GM23338 (cell line): ENCODE data around the gene BMPER. TPM values are rescaled to one million over a fixed set of nuclear protein-coding genes. Genes with fewer than 3 reads are reported as not detected.

Source experiments
- ATAC-seq: fragments of 200-7000 bp; cut with Tn5 transposase; 3 replicates; pipeline ENCODE4 v1.9.1; 2020
- DNase-seq: peaks from one replicate; pipeline ENCODE4 v3.0.0-alpha.2; 2015; ENCODE audit warnings: low spot score
- H2AFZ ChIP-seq: fragments of 200-600 bp; sonication (generic); 2 replicates; pipeline ENCODE4 v1.8.0; 2016; ENCODE audit warnings: antibody characterized with exemption, mild to moderate bottlenecking, moderate library complexity
- H3F3A ChIP-seq: fragments of 200-600 bp; sonication (generic); replicated peaks from 2 replicates; pipeline ENCODE4 v1.8.0; 2017; ENCODE audit warnings: antibody characterized with exemption, mixed run types, low read depth
- H3K27ac ChIP-seq: fragments of 200-600 bp; sonication (generic); 2 replicates; pipeline ENCODE4 v1.6.1; 2016; ENCODE audit warnings: low read depth
- H3K27me3 ChIP-seq: fragments of 200-600 bp; sonication (generic); 2 replicates; pipeline ENCODE4 v1.8.0; 2016; ENCODE audit warnings: mild to moderate bottlenecking, mixed run types, moderate library complexity; ENCODE audit not compliant: insufficient read depth
- H3K36me3 ChIP-seq: fragments of 200-600 bp; sonication (generic); 2 replicates; pipeline ENCODE4 v1.8.0; 2016; ENCODE audit warnings: mild to moderate bottlenecking; ENCODE audit not compliant: insufficient read depth
- H3K4me1 ChIP-seq: fragments of 200-600 bp; sonication (generic); 2 replicates; pipeline ENCODE4 v1.8.0; 2016; ENCODE audit warnings: mild to moderate bottlenecking, moderate library complexity; ENCODE audit not compliant: insufficient read depth
- H3K4me2 ChIP-seq: fragments of 200-600 bp; sonication (generic); 2 replicates; pipeline ENCODE4 v1.7.1; 2017; ENCODE audit warnings: mixed run types
- H3K4me3 ChIP-seq: fragments of 200-600 bp; sonication (generic); 2 replicates; pipeline ENCODE4 v1.6.1; 2016; ENCODE audit warnings: mixed run types
- H3K79me2 ChIP-seq: fragments of 200-600 bp; sonication (generic); replicated peaks from 2 replicates; pipeline ENCODE4 v1.8.0; 2017; ENCODE audit warnings: mild to moderate bottlenecking; ENCODE audit not compliant: insufficient read depth
- H3K9me2 ChIP-seq: fragments of 200-600 bp; sonication (generic); 2 replicates; pipeline ENCODE4 v1.8.0; 2017; ENCODE audit not compliant: insufficient read depth
- H4K20me1 ChIP-seq: fragments of 200-600 bp; sonication (generic); replicated peaks from 2 replicates; pipeline ENCODE4 v1.8.0; 2017; ENCODE audit warnings: mild to moderate bottlenecking; ENCODE audit not compliant: insufficient read depth
- H3K27ac Mint-ChIP-seq: 2 replicates; pipeline ENCODE4 v1.8.0; 2020; ENCODE audit warnings: inconsistent platforms, mild to moderate bottlenecking, moderate library complexity, mixed read lengths
- H3K27me3 Mint-ChIP-seq: 3 replicates; pipeline ENCODE4 v1.8.0; 2022; ENCODE audit warnings: low read depth, mild to moderate bottlenecking, moderate library complexity, mixed read lengths, inconsistent platforms; ENCODE audit not compliant: insufficient read depth, poor library complexity
- H3K36me3 Mint-ChIP-seq: 3 replicates; pipeline ENCODE4 v1.8.0; 2021; ENCODE audit warnings: low read depth, mild to moderate bottlenecking, inconsistent platforms, moderate library complexity, mixed read lengths
- H3K4me1 Mint-ChIP-seq: 3 replicates; pipeline ENCODE4 v1.8.0; 2020; ENCODE audit warnings: mild to moderate bottlenecking, inconsistent platforms, mixed read lengths
- H3K4me3 Mint-ChIP-seq: 3 replicates; pipeline ENCODE4 v1.8.0; 2021; ENCODE audit warnings: moderate library complexity, mild to moderate bottlenecking, inconsistent platforms, mixed read lengths
- H3K9me3 Mint-ChIP-seq: 3 replicates; pipeline ENCODE4 v1.8.0; 2020; ENCODE audit warnings: moderate library complexity, mild to moderate bottlenecking, inconsistent platforms, mixed read lengths
- CREB1 ChIP-seq: fragments of 250-450 bp; sonication (Bioruptor Pico); IDR thresholded peaks from 2 replicates; pipeline ENCODE4 v1.5.0; 2020; ENCODE audit warnings: low read depth, mild to moderate bottlenecking, moderate library complexity
- CTCF ChIP-seq, 2 experiments: fragments of 200-600 bp in 1 of 2; sonication (generic) in 1 of 2; conservative IDR thresholded peaks; 2 replicates each; pipeline versions ENCODE4 v1.5.1 to v1.6.1; 2016 to 2017; ENCODE audit warnings: antibody characterized with exemption in 2 of 2, low read depth in 2 of 2, mild to moderate bottlenecking in 2 of 2, moderate library complexity in 1 of 2
- ETS1 ChIP-seq: IDR thresholded peaks from 2 replicates; pipeline ENCODE4 v1.6.1; 2016; ENCODE audit warnings: antibody characterized with exemption
- EZH2 ChIP-seq: fragments of 200-600 bp; sonication (generic); IDR thresholded peaks from one replicate; pipeline ENCODE4 v1.8.0; 2017; ENCODE audit warnings: antibody characterized with exemption, mild to moderate bottlenecking, low read depth; ENCODE audit not compliant: unreplicated experiment
- EZH2phosphoT487 ChIP-seq: fragments of 200-600 bp; sonication (generic); IDR thresholded peaks from one replicate; pipeline ENCODE4 v1.8.1; 2018; ENCODE audit warnings: antibody characterized with exemption; ENCODE audit not compliant: unreplicated experiment
- JUNB ChIP-seq: IDR thresholded peaks from one replicate; pipeline ENCODE4 v1.6.1; 2016; ENCODE audit warnings: antibody characterized with exemption; ENCODE audit not compliant: unreplicated experiment
- NANOG ChIP-seq: IDR thresholded peaks from 2 replicates; pipeline ENCODE4 v1.6.1; 2016; ENCODE audit warnings: antibody characterized with exemption, borderline replicate concordance
- POLR2AphosphoS5 ChIP-seq: IDR thresholded peaks from 2 replicates; pipeline ENCODE4 v1.6.1; 2016; ENCODE audit warnings: antibody characterized with exemption, low read depth
- STAT1 ChIP-seq: IDR thresholded peaks from one replicate; pipeline ENCODE4 v1.6.1; 2016; ENCODE audit warnings: antibody characterized with exemption; ENCODE audit not compliant: unreplicated experiment
- ZNF114 ChIP-seq: fragments of 250-450 bp; sonication (Bioruptor Pico); IDR thresholded peaks from 2 replicates; pipeline ENCODE4 v1.5.0; 2020; ENCODE audit warnings: mild to moderate bottlenecking, moderate library complexity
- ZNF331 ChIP-seq: fragments of 250-450 bp; sonication (Bioruptor Pico); IDR thresholded peaks from 2 replicates; pipeline ENCODE4 v1.5.0; 2020; ENCODE audit warnings: low read depth, mild to moderate bottlenecking, moderate library complexity
- ZNF462 ChIP-seq: fragments of 250-450 bp; sonication (Bioruptor Pico); IDR thresholded peaks from 2 replicates; pipeline ENCODE4 v1.5.0; 2020; ENCODE audit warnings: mild to moderate bottlenecking, moderate library complexity
- polyA plus RNA-seq: library from polyadenylated mRNA; unstranded; fragments of >200 nt; fragmentation: Nextera tagmentation; extraction: Ambion mirVana; gene quantifications from 2 replicates; pipeline ENCODE4 v1.2.1, GENCODE V29; 2016
- total RNA-seq: library from RNA; depleted of rRNA; stranded (reverse); fragments of >200 nt; shearing (Covaris generic); gene quantifications from 2 replicates; pipeline ENCODE4 v1.2.3, GENCODE V29; 2014

BMPER gene
- total and polyA plus RNA-seq, 2 experiments from 2014 or later = 0.53 to 1.4 TPM

GRCh38 chr7:34096777-34097176, 191.4 kb downstream of the BMPER start:
- H4K20me1 ChIP-seq = no peaks in the 10 kb centered on the region
- H2AFZ ChIP-seq = no peak overlapping the region
- H3K9me3 Mint-ChIP-seq = peaks cover 16% of the 10 kb centered on the region
- ATAC-seq = peak; percentile 61
- TF ChIP-seq ETS1 = no peak
- TF ChIP-seq EZH2 = no peak
- TF ChIP-seq CREB1 (CRISPR knock-in tag) = no peak
- TF ChIP-seq EZH2phosphoT487 = no peak
- H3K79me2 ChIP-seq = no peaks in the 10 kb centered on the region
- H3K4me1 ChIP-seq = no peaks in the 10 kb centered on the region
- H3F3A ChIP-seq = no peaks in the 10 kb centered on the region
- H3K9me2 ChIP-seq = no peaks in the 10 kb centered on the region; the same call in 1 of the 2 replicates
- H3K27ac Mint-ChIP-seq = 0 out of 2 replicates have a peak overlapping the region, but pooled peaks have one; percentile 1
- no peak overlapping the region for H3K4me2 ChIP-seq
- no peaks in the 10 kb centered on the region for H3K27me3 ChIP-seq
- peaks cover 6% of the 10 kb centered on the region; the same call in 2 of the 3 replicates for H3K4me1 Mint-ChIP-seq
- DNase-seq = peak; percentile 29
- no peaks in the 10 kb centered on the region for H3K36me3 Mint-ChIP-seq
- H3K27ac ChIP-seq = no peak overlapping the region
- H3K4me3 Mint-ChIP-seq = no peak overlapping the region
- H3K27me3 Mint-ChIP-seq = peaks cover 2% of the 10 kb centered on the region
- no peak overlapping the region for H3K4me3 ChIP-seq
- no peaks in the 10 kb centered on the region for H3K36me3 ChIP-seq

- Histone ChIP-seq H3K27me3 (no peaks in the 10 kb centered on the region), H3K79me2 (no peaks in the 10 kb centered on the region), H4K20me1 (no peaks in the 10 kb centered on the region), H3F3A (no peaks in the 10 kb centered on the region), H3K4me2 (no peak overlapping the region), H3K36me3 (no peaks in the 10 kb centered on the region), H3K4me1 (peaks cover 5% of the 10 kb centered on the region), H3K4me3 (no peak overlapping the region), H2AFZ (no peak overlapping the region), H3K27ac (no peak overlapping the region), H3K9me2 (peaks cover 26% of the 10 kb centered on the region)
- no peaks in the 10 kb centered on the region; the same call in 2 of the 3 replicates for H3K9me3 Mint-ChIP-seq
- ATAC-seq (no peak), DNase-seq (no peak)
- no peaks in the 10 kb centered on the region for H3K36me3 Mint-ChIP-seq
- no peak overlapping the region for H3K27ac Mint-ChIP-seq
- peaks cover 18% of the 10 kb centered on the region for H3K4me1 Mint-ChIP-seq
- peaks cover 3% of the 10 kb centered on the region for H3K27me3 Mint-ChIP-seq
- no peak overlapping the region for H3K4me3 Mint-ChIP-seq
- no peak for TF ChIP-seq POLR2AphosphoS5
- no peak for TF ChIP-seq JUNB
- no peak for TF ChIP-seq EZH2
- TF ChIP-seq CREB1 (CRISPR knock-in tag) = no peak
- no peak for TF ChIP-seq CTCF (conservative IDR thresholded peaks at IDR 0.05; ENCODE audit: low read depth in 2 of 2)
- TF ChIP-seq ZNF462 (CRISPR knock-in tag) = no peak
- no peak for TF ChIP-seq ZNF331 (CRISPR knock-in tag)
- no peak for TF ChIP-seq ZNF114 (CRISPR knock-in tag)
- no peak for TF ChIP-seq ETS1
- TF ChIP-seq NANOG = no peak
- no peak for TF ChIP-seq STAT1
Measured at GRCh38 chr7:34100661-34101060, 195.3 kb downstream of the BMPER start.
